Hematopoietic multipotent progenitor cell treated with erythropoietin and hydrocortisone succinate and interleukin-3 and kit ligand, for 15 days (in vitro differentiated cells): ENCODE data around the gene JMJD8.
"Not testable (repeated sequence)": the region's sequence is repeated elsewhere in the genome, so short reads cannot be mapped to it uniquely, and the experiment has no call there.

Experiments
- DNase-seq: peaks from one replicate; pipeline ENCODE4 v3.0.0-alpha.2; 2015; ENCODE audit warnings: low spot score

The JMJD8 gene

GRCh38 chr16:708959-709358 lies 24.8 kb upstream of the JMJD8 start:
- no peak for DNase-seq

GRCh38 chr16:708019-708418 lies 23.9 kb upstream of the JMJD8 start:
- no peak for DNase-seq

- DNase-seq, result no peak
Observed at GRCh38 chr16:707062-707538, 23.0 kb upstream of the JMJD8 start.

- no peak for DNase-seq
Observed at GRCh38 chr16:706189-707061, 22.3 kb upstream of the JMJD8 start.

GRCh38 chr16:705431-706188 lies 21.5 kb upstream of the JMJD8 start, which contains the start of gene FBXL16:
TSS of gene FBXL16 (minus strand) at chr16:705801. CDS start at chr16:697405, 8,396 bp downstream.
- no peak for DNase-seq

- DNase-seq, result no peak
Observed at GRCh38 chr16:704552-705380, 20.6 kb upstream of the JMJD8 start.

- DNase-seq, result no peak
Observed at GRCh38 chr16:704047-704446, 19.9 kb upstream of the JMJD8 start.

- no peak for DNase-seq
Observed at GRCh38 chr16:703406-703805, 19.3 kb upstream of the JMJD8 start.

- no peak for DNase-seq
Observed at GRCh38 chr16:702341-702740, 18.2 kb upstream of the JMJD8 start.

GRCh38 chr16:700684-701584 lies 16.8 kb upstream of the JMJD8 start:
- no peak for DNase-seq

GRCh38 chr16:698911-699671 lies 15.0 kb upstream of the JMJD8 start:
- DNase-seq, result no peak

GRCh38 chr16:695355-696089 lies 11.4 kb upstream of the JMJD8 start:
- no peak for DNase-seq

- DNase-seq, result no peak
Observed at GRCh38 chr16:694863-695354, 10.8 kb upstream of the JMJD8 start.

GRCh38 chr16:694187-694862 lies 10.2 kb upstream of the JMJD8 start:
- DNase-seq, result no peak

GRCh38 chr16:693766-694165 lies 9.6 kb upstream of the JMJD8 start:
- no peak for DNase-seq

GRCh38 chr16:693364-693763 lies 9.2 kb upstream of the JMJD8 start:
- no peak for DNase-seq

- DNase-seq, result no peak
Observed at GRCh38 chr16:692356-693108, 8.4 kb upstream of the JMJD8 start.

GRCh38 chr16:691242-691641 lies 7.1 kb upstream of the JMJD8 start:
- DNase-seq, result not testable (repeated sequence)
